ENCODE data around the gene BOC.
A peak's percentile ranks its signal among the peaks of the same experiment; 100 is the strongest.

BOC gene

GRCh38 chr3:113240841-113241240 is 29.5 kb downstream of the BOC start:
- Histone ChIP-seq H2AFZ (ENCODE audit: low read depth, low read length) (no peak overlapping the region), H3K4me3 (ENCODE audit: low read length) (no peak overlapping the region), H3K27me3 (ENCODE audit: insufficient read depth, low read length) (no peaks in the 10 kb centered on the region), H3K36me3 (ENCODE audit: insufficient read depth, low read length) (peaks cover 35% of the 10 kb centered on the region), H3K9me3 (ENCODE audit: low read length) (no peaks in the 10 kb centered on the region), H3K4me1 (ENCODE audit: insufficient read depth, low read length) (peaks cover 59% of the 10 kb centered on the region)

DNA sequence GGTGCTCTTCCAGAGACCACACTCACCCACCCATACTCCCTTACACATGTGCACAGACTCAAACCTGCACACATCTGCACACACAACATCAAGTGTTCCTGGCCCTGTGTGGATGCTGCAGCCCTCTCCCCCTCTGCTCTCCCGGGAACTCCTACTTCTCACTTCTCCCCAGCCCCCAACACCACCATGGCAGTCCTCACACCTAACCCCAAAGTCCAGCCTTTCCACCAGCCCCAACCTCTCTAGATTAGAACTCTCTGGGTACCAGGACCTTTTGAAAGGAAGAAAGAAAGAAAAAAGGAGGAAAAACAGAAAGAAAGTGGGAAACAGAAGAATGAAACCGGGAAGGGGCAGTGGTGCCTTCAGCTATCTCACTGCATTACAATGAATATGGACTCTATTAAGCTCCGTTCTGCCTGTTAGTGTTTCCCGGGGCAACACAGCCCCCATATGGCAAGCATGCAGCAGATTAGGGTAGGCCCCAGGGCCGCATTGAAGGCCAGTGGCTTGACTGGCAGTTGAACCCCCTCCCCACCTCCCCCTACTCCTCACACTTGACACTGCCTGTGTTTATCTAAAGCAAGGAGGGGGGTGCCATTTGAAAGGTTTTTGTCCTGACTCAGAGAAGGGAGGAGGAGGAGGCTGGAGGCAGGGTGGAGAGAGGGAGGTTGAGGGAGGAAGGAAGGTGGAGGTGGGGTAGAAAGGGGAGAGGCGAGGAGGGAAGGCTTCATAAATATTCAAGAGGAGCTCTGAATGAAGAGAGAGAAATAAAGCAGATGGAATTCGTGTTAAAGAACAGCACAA is 30.1 kb downstream of the BOC start:
- H3K9me3 ChIP-seq (ENCODE audit: low read length), result no peaks in the 10 kb centered on the region
- H3K4me3 ChIP-seq (ENCODE audit: low read length), result peak overlapping the region; percentile 29
- H3K36me3 ChIP-seq (ENCODE audit: insufficient read depth, low read length), result peaks cover 34% of the 10 kb centered on the region
- H3K27me3 ChIP-seq (ENCODE audit: insufficient read depth, low read length), result no peaks in the 10 kb centered on the region
- no peak overlapping the region for H2AFZ ChIP-seq (ENCODE audit: low read depth, low read length)
- H3K4me1 ChIP-seq (ENCODE audit: insufficient read depth, low read length), result peaks cover 65% of the 10 kb centered on the region

DNA sequence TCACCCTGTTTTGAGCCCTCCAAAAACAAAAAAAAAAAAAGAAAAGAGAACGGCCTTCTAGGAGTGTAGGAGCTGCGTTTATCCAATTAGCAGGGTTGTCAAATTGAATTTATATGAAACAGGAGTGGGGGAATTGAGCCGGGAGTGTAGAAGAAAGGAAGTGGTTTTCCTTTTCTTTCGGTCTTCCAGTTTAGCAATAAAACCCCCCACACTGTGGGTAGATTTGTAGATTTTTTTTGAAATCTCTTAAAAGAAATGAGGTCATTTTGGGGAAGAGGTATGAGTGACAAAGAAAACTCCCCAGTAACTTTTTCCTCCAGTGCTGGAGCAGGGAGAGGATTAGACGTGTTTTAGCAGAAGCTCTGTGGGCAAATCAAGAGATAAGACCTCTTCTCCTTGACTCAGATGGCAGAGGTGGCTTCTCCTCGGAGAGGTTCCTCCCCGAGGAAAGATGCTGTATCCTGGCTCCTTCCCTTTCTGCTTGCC is 30.8 kb downstream of the BOC start:
- peaks cover 72% of the 10 kb centered on the region for H3K4me1 ChIP-seq (ENCODE audit: insufficient read depth, low read length)
- H3K9me3 ChIP-seq (ENCODE audit: low read length), result no peaks in the 10 kb centered on the region
- H2AFZ ChIP-seq (ENCODE audit: low read depth, low read length), result no peak overlapping the region
- H3K36me3 ChIP-seq (ENCODE audit: insufficient read depth, low read length), result peaks cover 31% of the 10 kb centered on the region
- no peaks in the 10 kb centered on the region for H3K27me3 ChIP-seq (ENCODE audit: insufficient read depth, low read length)
- peak overlapping the region; percentile 29 for H3K4me3 ChIP-seq (ENCODE audit: low read length)

DNA sequence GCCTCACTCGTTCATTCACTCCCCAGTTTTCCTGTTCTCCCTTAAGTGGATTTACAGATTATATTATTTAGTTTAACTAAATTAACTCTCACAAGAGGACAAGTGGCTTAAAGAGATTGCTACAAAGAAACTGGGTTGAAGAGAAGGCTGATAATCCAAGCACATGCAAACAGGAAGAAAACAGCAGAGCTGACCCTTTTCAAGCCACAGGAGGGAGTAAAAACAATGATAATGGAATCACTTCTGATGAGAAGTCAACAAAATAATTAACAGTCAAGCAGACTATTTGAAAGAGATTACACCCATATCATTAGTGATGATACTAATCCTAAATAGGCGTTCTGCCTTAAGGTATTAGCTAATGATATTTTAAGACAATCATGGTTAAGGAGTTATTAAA is 31.7 kb downstream of the BOC start:
- Histone ChIP-seq H3K4me3 (ENCODE audit: low read length) (no peak overlapping the region), H3K9me3 (ENCODE audit: low read length) (no peaks in the 10 kb centered on the region), H3K36me3 (ENCODE audit: insufficient read depth, low read length) (peaks cover 29% of the 10 kb centered on the region), H3K4me1 (ENCODE audit: insufficient read depth, low read length) (peaks cover 72% of the 10 kb centered on the region), H2AFZ (ENCODE audit: low read depth, low read length) (no peak overlapping the region), H3K27me3 (ENCODE audit: insufficient read depth, low read length) (no peaks in the 10 kb centered on the region)

DNA sequence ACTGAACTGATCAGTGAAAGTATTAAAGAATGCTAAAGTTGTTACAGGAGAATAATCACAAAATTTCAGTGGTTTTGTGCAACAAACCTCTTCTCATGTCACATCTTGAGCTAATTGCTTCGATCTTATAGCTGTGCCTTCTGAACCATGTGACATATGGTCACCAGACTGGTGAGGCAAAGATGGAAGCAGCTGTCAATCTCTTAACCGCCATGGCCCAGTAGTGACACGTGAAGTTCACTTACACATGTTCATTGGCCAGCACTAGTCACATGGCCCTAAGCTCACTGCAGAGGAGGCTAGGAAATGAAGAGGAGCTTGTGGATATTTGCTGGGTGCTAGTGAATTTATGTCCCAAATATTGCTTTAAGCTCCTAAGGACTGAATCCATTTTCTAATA is 32.5 kb downstream of the BOC start:
- Histone ChIP-seq H3K4me1 (ENCODE audit: insufficient read depth, low read length) (peaks cover 73% of the 10 kb centered on the region), H3K4me3 (ENCODE audit: low read length) (no peak overlapping the region), H3K9me3 (ENCODE audit: low read length) (no peaks in the 10 kb centered on the region), H2AFZ (ENCODE audit: low read depth, low read length) (no peak overlapping the region), H3K27me3 (ENCODE audit: insufficient read depth, low read length) (no peaks in the 10 kb centered on the region), H3K36me3 (ENCODE audit: insufficient read depth, low read length) (peaks cover 25% of the 10 kb centered on the region)

GRCh38 chr3:113245761-113246161 is 34.4 kb downstream of the BOC start:
- no peaks in the 10 kb centered on the region for H3K27me3 ChIP-seq (ENCODE audit: insufficient read depth, low read length)
- H3K36me3 ChIP-seq (ENCODE audit: insufficient read depth, low read length), result peaks cover 39% of the 10 kb centered on the region
- H2AFZ ChIP-seq (ENCODE audit: low read depth, low read length), result no peak overlapping the region
- H3K9me3 ChIP-seq (ENCODE audit: low read length), result no peaks in the 10 kb centered on the region
- no peak overlapping the region for H3K4me3 ChIP-seq (ENCODE audit: low read length)
- peaks cover 63% of the 10 kb centered on the region for H3K4me1 ChIP-seq (ENCODE audit: insufficient read depth, low read length)

GRCh38 chr3:113247068-113247467 is 35.7 kb downstream of the BOC start:
- H3K4me3 ChIP-seq (ENCODE audit: low read length), result no peak overlapping the region
- no peak overlapping the region for H2AFZ ChIP-seq (ENCODE audit: low read depth, low read length)
- H3K4me1 ChIP-seq (ENCODE audit: insufficient read depth, low read length), result peaks cover 56% of the 10 kb centered on the region
- H3K36me3 ChIP-seq (ENCODE audit: insufficient read depth, low read length), result peaks cover 52% of the 10 kb centered on the region
- no peaks in the 10 kb centered on the region for H3K27me3 ChIP-seq (ENCODE audit: insufficient read depth, low read length)
- no peaks in the 10 kb centered on the region for H3K9me3 ChIP-seq (ENCODE audit: low read length)

DNA sequence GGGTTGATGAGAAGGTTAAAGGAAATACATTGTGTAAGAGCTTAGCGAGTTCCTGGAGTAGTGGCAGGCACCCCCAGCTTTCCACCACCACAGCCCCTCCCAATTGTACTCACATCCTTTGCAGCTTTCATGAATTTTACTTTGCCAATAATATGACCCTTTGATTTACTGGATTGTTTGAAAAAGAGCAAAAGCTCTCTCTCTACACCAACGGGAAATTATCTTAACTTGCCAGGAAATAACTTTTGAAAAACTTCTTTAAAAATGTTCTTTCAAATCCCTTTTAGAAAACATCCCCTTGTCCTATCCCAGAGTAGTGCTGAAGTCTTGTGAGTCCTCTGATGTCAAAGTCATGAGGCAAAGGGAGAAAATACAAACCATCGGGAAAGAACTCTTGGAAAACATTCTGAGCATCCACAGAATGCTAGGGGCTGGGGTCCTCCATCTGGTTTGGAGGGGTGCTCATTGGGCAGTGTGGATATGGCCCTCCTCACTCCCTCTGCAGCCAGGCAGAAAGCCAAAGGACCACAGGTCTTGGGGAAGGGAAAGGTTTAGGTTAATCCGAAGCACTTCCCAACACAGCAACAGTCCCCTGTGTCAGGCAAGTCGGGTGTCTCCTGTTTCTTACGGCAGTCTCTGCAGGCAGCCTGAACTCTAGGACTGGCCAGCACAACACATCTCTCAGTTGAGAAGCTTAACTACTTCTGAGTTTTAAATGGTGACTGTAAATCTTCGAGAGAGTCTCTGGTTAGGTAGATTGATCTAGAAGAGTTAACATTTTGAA is 36.5 kb downstream of the BOC start:
- Histone ChIP-seq H3K4me3 (ENCODE audit: low read length) (no peak overlapping the region), H3K9me3 (ENCODE audit: low read length) (no peaks in the 10 kb centered on the region), H3K36me3 (ENCODE audit: insufficient read depth, low read length) (peaks cover 60% of the 10 kb centered on the region), H2AFZ (ENCODE audit: low read depth, low read length) (no peak overlapping the region), H3K4me1 (ENCODE audit: insufficient read depth, low read length) (peaks cover 52% of the 10 kb centered on the region), H3K27me3 (ENCODE audit: insufficient read depth, low read length) (no peaks in the 10 kb centered on the region)

- peaks cover 60% of the 10 kb centered on the region for H3K36me3 ChIP-seq (ENCODE audit: insufficient read depth, low read length)
- H3K9me3 ChIP-seq (ENCODE audit: low read length), result no peaks in the 10 kb centered on the region
- no peaks in the 10 kb centered on the region for H3K27me3 ChIP-seq (ENCODE audit: insufficient read depth, low read length)
- no peak overlapping the region for H3K4me3 ChIP-seq (ENCODE audit: low read length)
- peaks cover 47% of the 10 kb centered on the region for H3K4me1 ChIP-seq (ENCODE audit: insufficient read depth, low read length)
- no peak overlapping the region for H2AFZ ChIP-seq (ENCODE audit: low read depth, low read length)
Observed at GRCh38 chr3:113249111-113249510, 37.8 kb downstream of the BOC start.

- peaks cover 48% of the 10 kb centered on the region for H3K4me1 ChIP-seq (ENCODE audit: insufficient read depth, low read length)
- H2AFZ ChIP-seq (ENCODE audit: low read depth, low read length), result no peak overlapping the region
- H3K36me3 ChIP-seq (ENCODE audit: insufficient read depth, low read length), result peaks cover 65% of the 10 kb centered on the region
- no peak overlapping the region for H3K4me3 ChIP-seq (ENCODE audit: low read length)
- no peaks in the 10 kb centered on the region for H3K27me3 ChIP-seq (ENCODE audit: insufficient read depth, low read length)
- H3K9me3 ChIP-seq (ENCODE audit: low read length), result no peaks in the 10 kb centered on the region
Observed at GRCh38 chr3:113249601-113250000, 38.2 kb downstream of the BOC start.

GRCh38 chr3:113250566-113250965 is 39.2 kb downstream of the BOC start:
- Histone ChIP-seq H3K27me3 (ENCODE audit: insufficient read depth, low read length) (no peaks in the 10 kb centered on the region), H3K36me3 (ENCODE audit: insufficient read depth, low read length) (peaks cover 75% of the 10 kb centered on the region), H3K4me3 (ENCODE audit: low read length) (no peak overlapping the region), H3K9me3 (ENCODE audit: low read length) (no peaks in the 10 kb centered on the region), H2AFZ (ENCODE audit: low read depth, low read length) (no peak overlapping the region), H3K4me1 (ENCODE audit: insufficient read depth, low read length) (peaks cover 43% of the 10 kb centered on the region)

DNA sequence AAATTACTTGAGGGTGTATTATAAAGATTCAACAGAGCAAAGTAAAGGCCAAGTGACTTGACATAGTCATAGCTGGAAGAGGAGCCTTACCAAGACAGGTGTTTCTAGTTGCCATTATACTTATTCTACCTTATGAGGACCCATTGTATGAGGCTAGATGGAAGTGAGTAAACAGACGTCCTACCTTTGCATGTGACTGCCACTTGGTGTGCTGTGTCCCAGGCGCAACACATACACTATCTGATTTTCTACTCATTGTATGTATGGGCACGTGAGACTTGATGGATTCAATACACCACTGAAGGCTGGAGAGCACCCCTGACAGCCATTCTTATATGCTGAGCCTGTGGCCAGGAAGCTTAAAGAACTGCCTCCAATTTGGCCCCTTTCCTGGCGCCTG is 40.5 kb downstream of the BOC start:
- Histone ChIP-seq H3K36me3 (ENCODE audit: insufficient read depth, low read length) (peaks cover 87% of the 10 kb centered on the region), H3K4me3 (ENCODE audit: low read length) (no peak overlapping the region), H3K4me1 (ENCODE audit: insufficient read depth, low read length) (peaks cover 31% of the 10 kb centered on the region)

DNA sequence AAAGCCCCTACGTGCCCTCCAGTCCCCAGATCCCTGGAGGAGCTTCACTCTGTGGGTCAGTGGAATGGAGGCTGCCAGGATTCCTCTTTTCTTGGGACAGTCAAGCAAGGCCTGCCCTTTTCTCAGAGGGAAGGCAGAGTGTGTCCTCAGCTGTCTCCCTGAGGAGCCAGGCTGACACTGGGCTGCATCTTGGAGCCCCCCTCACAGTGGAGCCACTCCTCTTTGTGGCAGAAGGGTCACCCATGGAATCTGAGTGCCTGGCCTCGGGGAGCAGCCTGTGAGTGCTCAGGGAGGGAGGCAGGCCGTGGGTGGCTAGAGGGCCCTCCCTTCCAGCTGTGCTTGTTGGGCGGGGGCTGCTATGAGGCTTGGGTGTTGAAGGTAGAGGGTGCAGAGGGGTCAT is 41.2 kb downstream of the BOC start:
- Histone ChIP-seq H3K4me3 (ENCODE audit: low read length) (no peak overlapping the region), H2AFZ (ENCODE audit: low read depth, low read length) (no peak overlapping the region), H3K4me1 (ENCODE audit: insufficient read depth, low read length) (peaks cover 28% of the 10 kb centered on the region), H3K9me3 (ENCODE audit: low read length) (no peaks in the 10 kb centered on the region), H3K27me3 (ENCODE audit: insufficient read depth, low read length) (no peaks in the 10 kb centered on the region), H3K36me3 (ENCODE audit: insufficient read depth, low read length) (peaks cover 85% of the 10 kb centered on the region)

More for the DNA sequence above, 40.5 kb downstream of the BOC start:
- no peaks in the 10 kb centered on the region for H3K27me3 ChIP-seq (ENCODE audit: insufficient read depth, low read length)
- no peak overlapping the region for H2AFZ ChIP-seq (ENCODE audit: low read depth, low read length)
- H3K9me3 ChIP-seq (ENCODE audit: low read length), result no peaks in the 10 kb centered on the region

Data from neuron (in vitro differentiated cells).